Thoracic aorta (tissue), 2 donors: ENCODE data around the gene CAND2. TPM values are rescaled to one million over a fixed set of nuclear protein-coding genes. Genes with fewer than 3 reads are reported as not detected.

Source experiments
- ATAC-seq: fragments of 150-250 bp; one replicate; pipeline ENCODE4 v1.8.0; 2017; ENCODE audit warnings: low read depth; ENCODE audit not compliant: insufficient number of reproducible peaks, low FRiP score
- DNase-seq: peaks from one replicate; pipeline ENCODE4 v3.0.0-alpha.2; 2020; ENCODE audit warnings: low spot score
- H3K27ac ChIP-seq, 2 donors: fragments of 200-600 bp; sonication (generic); 1 replicate in 1 of 2; 2 replicates in 1 of 2; pipeline ENCODE4 v1.5.1; 2016; ENCODE audit warnings: mild to moderate bottlenecking in 2 of 2, moderate library complexity in 2 of 2
- H3K27me3 ChIP-seq: fragments of 200-600 bp; sonication (generic); replicated peaks from 2 replicates; pipeline ENCODE4 v1.6.0; 2016; ENCODE audit warnings: mild to moderate bottlenecking; ENCODE audit not compliant: insufficient read depth
- H3K36me3 ChIP-seq: fragments of 200-600 bp; sonication (generic); one replicate; pipeline ENCODE4 v1.5.1; 2016
- H3K4me1 ChIP-seq, 2 donors: fragments of 200-600 bp; sonication (generic); 1 replicate in 1 of 2; 2 replicates in 1 of 2; pipeline versions ENCODE4 v1.5.1 to v1.6.0; 2016; ENCODE audit warnings: low read depth in 2 of 2, mild to moderate bottlenecking in 1 of 2; ENCODE audit not compliant: control insufficient read depth in 1 of 2
- H3K4me3 ChIP-seq: fragments of 200-600 bp; sonication (generic); 2 replicates; pipeline ENCODE4 v1.5.1; 2016; ENCODE audit warnings: mild to moderate bottlenecking
- H3K9me3 ChIP-seq: fragments of 200-600 bp; sonication (generic); 2 replicates; pipeline ENCODE4 v1.5.1; 2016
- CTCF ChIP-seq: fragments of 200-600 bp; sonication (generic); IDR thresholded peaks from one replicate; pipeline ENCODE4 v1.5.1; 2019; ENCODE audit warnings: antibody characterized with exemption
- total RNA-seq, 2 donors: library from RNA; depleted of rRNA; stranded (reverse); fragments of >200 nt; gene quantifications; one replicate each; pipeline versions ENCODE4 v1.1.0 to v1.2.3, GENCODE V29; 2016

CAND2 gene
- total RNA-seq, 2 donors from 2014 or later: 25.9 to 44.6 TPM

GRCh38 chr3:12830785-12831156 is 34.3 kb downstream of the CAND2 start:
- Histone ChIP-seq H3K4me3 (no peak overlapping the region), H3K9me3 (no peaks in the 10 kb centered on the region), H3K4me1 (no peaks in the 10 kb centered on the region), H3K27ac (no peak overlapping the region), H3K27me3 (no peaks in the 10 kb centered on the region), H3K36me3 (peaks cover 71% of the 10 kb centered on the region)
- ATAC-seq (no peak), DNase-seq (no peak)
- TF ChIP-seq CTCF: peak; percentile 34

- no peaks in the 10 kb centered on the region for H3K27me3 ChIP-seq
- H3K36me3 ChIP-seq: peaks cover 69% of the 10 kb centered on the region
- no peak overlapping the region for H3K27ac ChIP-seq
- no peaks in the 10 kb centered on the region for H3K9me3 ChIP-seq
- no peak for TF ChIP-seq CTCF
- no peaks in the 10 kb centered on the region for H3K4me1 ChIP-seq
- no peak for ATAC-seq
- no peak overlapping the region for H3K4me3 ChIP-seq
- DNase-seq: no peak
Measured at GRCh38 chr3:12831301-12831866, 34.9 kb downstream of the CAND2 start.

- no peak for TF ChIP-seq CTCF
- H3K36me3 ChIP-seq: peaks cover 71% of the 10 kb centered on the region
- H3K9me3 ChIP-seq: no peaks in the 10 kb centered on the region
- no peaks in the 10 kb centered on the region for H3K4me1 ChIP-seq
- no peaks in the 10 kb centered on the region for H3K27me3 ChIP-seq
- DNase-seq (no peak), ATAC-seq (no peak)
- H3K27ac ChIP-seq: no peak overlapping the region
- no peak overlapping the region for H3K4me3 ChIP-seq
Measured at GRCh38 chr3:12832350-12833221, 36.1 kb downstream of the CAND2 start.

GRCh38 chr3:12833222-12834161 is 37.0 kb downstream of the CAND2 start:
- Histone ChIP-seq H3K27me3 (no peaks in the 10 kb centered on the region), H3K4me3 (no peak overlapping the region), H3K27ac (no peak overlapping the region), H3K4me1 (peaks cover 0 to 9% of the 10 kb centered on the region in 2 donors), H3K9me3 (no peaks in the 10 kb centered on the region), H3K36me3 (peaks cover 68% of the 10 kb centered on the region)
- ATAC-seq (no peak), DNase-seq (no peak)
- TF ChIP-seq CTCF: no peak
